Cardiac septum (tissue), 1 donor: Measurements from ENCODE around the gene WDR7. TPM values are rescaled to one million over a fixed set of nuclear protein-coding genes. Genes with fewer than 3 reads are reported as not detected.

ENCODE experiments used
- DNase-seq: peaks from one replicate; pipeline ENCODE4 v3.0.0-alpha.2; 2020; ENCODE audit warnings: low spot score
- intact Hi-C: fragments of 100-400 bp; cut with DNase I; formaldehyde crosslinking; loops from one replicate; pipeline ENCODE4 v1.14.0; 2022
- total RNA-seq: library from RNA; stranded (reverse); fragmentation: NEBNext Ultra II Directional; extraction: Animal tissue kit (Norgen Biotek cat#: 25700); gene quantifications from one replicate; pipeline ENCODE4 v1.2.1, GENCODE V29; 2021
- donor health status: DM: no; HTN: no; CAD: no.

Gene WDR7
- total RNA-seq, 1 donor from 2014 or later: 28.0 TPM

GRCh38 chr18:56787390-56787789 lies 136.2 kb downstream of the WDR7 start:
- DNase-seq: no peak
- intact Hi-C loops: no loop called here

- DNase-seq: no peak
Observed at GRCh38 chr18:56789004-56789888, 138.1 kb downstream of the WDR7 start.

GRCh38 chr18:56789889-56790180 lies 138.7 kb downstream of the WDR7 start:
- intact Hi-C loops: no loop called here
- DNase-seq: no peak

More at GRCh38 chr18:56789004-56789888, 138.1 kb downstream of the WDR7 start:
- intact Hi-C loops: no loop called here

- intact Hi-C loops: no loop called here
Observed at GRCh38 chr18:56795381-56795780, 144.2 kb downstream of the WDR7 start.

GRCh38 chr18:56799756-56800155 lies 148.6 kb downstream of the WDR7 start:
- no peak for DNase-seq
- intact Hi-C loops: no loop called here

More at GRCh38 chr18:56795381-56795780, 144.2 kb downstream of the WDR7 start:
- no peak for DNase-seq

- no peak for DNase-seq
- intact Hi-C loops: no loop called here
Observed at GRCh38 chr18:56803051-56803450, 151.9 kb downstream of the WDR7 start.

- intact Hi-C loops: no loop called here
- no peak for DNase-seq
Observed at GRCh38 chr18:56804395-56804794, 153.2 kb downstream of the WDR7 start.

GRCh38 chr18:56807901-56808300 lies 156.7 kb downstream of the WDR7 start:
- no peak for DNase-seq
- intact Hi-C loops: no loop called here

- intact Hi-C loops: no loop called here
- no peak for DNase-seq
Observed at GRCh38 chr18:56812674-56813073, 161.5 kb downstream of the WDR7 start.

GRCh38 chr18:56815926-56816325 lies 164.8 kb downstream of the WDR7 start:
- intact Hi-C loops: no loop called here
- no peak for DNase-seq

- no peak for DNase-seq
- intact Hi-C loops: no loop called here
Observed at GRCh38 chr18:56823986-56824565, 172.9 kb downstream of the WDR7 start.

GRCh38 chr18:56825321-56825720 lies 174.2 kb downstream of the WDR7 start:
- intact Hi-C loops: no loop called here

GRCh38 chr18:56825878-56826277 lies 174.7 kb downstream of the WDR7 start:
- no peak for DNase-seq
- intact Hi-C loops: no loop called here

More at GRCh38 chr18:56825321-56825720, 174.2 kb downstream of the WDR7 start:
- no peak for DNase-seq

- intact Hi-C loops: no loop called here
- DNase-seq: no peak
Observed at GRCh38 chr18:56831988-56832387, 180.8 kb downstream of the WDR7 start.

- intact Hi-C loops: no loop called here
Observed at GRCh38 chr18:56835331-56835730, 184.2 kb downstream of the WDR7 start.

GRCh38 chr18:56836173-56836572 lies 185.0 kb downstream of the WDR7 start:
- intact Hi-C loops: no loop called here
- no peak for DNase-seq

More at GRCh38 chr18:56835331-56835730, 184.2 kb downstream of the WDR7 start:
- no peak for DNase-seq

- no peak for DNase-seq
- intact Hi-C loops: no loop called here
Observed at GRCh38 chr18:56841836-56842235, 190.7 kb downstream of the WDR7 start.

- intact Hi-C loops: no loop called here
- no peak for DNase-seq
Observed at GRCh38 chr18:56843241-56843640, 192.1 kb downstream of the WDR7 start.

- intact Hi-C loops: no loop called here
- no peak for DNase-seq
Observed at GRCh38 chr18:56844556-56844955, 193.4 kb downstream of the WDR7 start.

GRCh38 chr18:56851774-56852173 lies 200.6 kb downstream of the WDR7 start:
- intact Hi-C loops: no loop called here

GRCh38 chr18:56853961-56854360 lies 202.8 kb downstream of the WDR7 start:
- no peak for DNase-seq
- intact Hi-C loops: no loop called here

More at GRCh38 chr18:56851774-56852173, 200.6 kb downstream of the WDR7 start:
- DNase-seq: no peak
